CD4-positive, alpha-beta memory T cell (primary cell): Measurements from ENCODE around the gene NDUFB6. TPM values are rescaled to one million over a fixed set of nuclear protein-coding genes. Genes with fewer than 3 reads are reported as not detected.

Experiments used
- CTCF ChIA-PET: fragments of 350-600 bp; sonication (Branson Sonifier 250); formaldehyde crosslinking; loops from one replicate; lab custom pipeline; 2021; ENCODE audit warnings: inconsistent platforms; ENCODE audit not compliant: partially characterized antibody; lab: Charles Lee
- POLR2A ChIA-PET: fragments of 350-600 bp; sonication (Branson Sonifier 250); formaldehyde crosslinking; loops from one replicate; lab custom pipeline; 2021; ENCODE audit not compliant: partially characterized antibody; lab: Charles Lee
- DNase-seq, 5 donors: peaks; one replicate each; pipeline versions ENCODE4 v3.0.0 to v3.0.0-alpha.2; 2020 to 2022; ENCODE audit warnings: mixed read lengths in 1 of 5
- H3K27ac ChIP-seq: one replicate; pipeline ENCODE4 v1.7.0; 2013; ENCODE audit warnings: low read depth, low read length
- H3K27me3 ChIP-seq: 2 replicates; pipeline ENCODE4 v1.7.0; 2013; ENCODE audit warnings: mild to moderate bottlenecking, low read length, moderate library complexity; ENCODE audit not compliant: insufficient read depth
- H3K36me3 ChIP-seq: 2 replicates; pipeline ENCODE4 v1.7.0; 2013; ENCODE audit warnings: mild to moderate bottlenecking, low read length, moderate library complexity; ENCODE audit not compliant: insufficient read depth
- H3K4me1 ChIP-seq: 2 replicates; pipeline ENCODE4 v1.7.0; 2013; ENCODE audit warnings: mild to moderate bottlenecking, low read length, moderate library complexity; ENCODE audit not compliant: insufficient read depth
- H3K4me3 ChIP-seq, 2 donors: one replicate each; pipeline ENCODE4 v1.7.0; 2013; ENCODE audit warnings: low read length in 2 of 2, mild to moderate bottlenecking in 1 of 2
- H3K9me3 ChIP-seq, 2 donors: one replicate each; pipeline ENCODE4 v1.7.0; 2013; ENCODE audit warnings: low read length in 2 of 2, control low read depth in 1 of 2; ENCODE audit not compliant: control insufficient read depth in 1 of 2
- H3K27ac Mint-ChIP-seq, 7 donors: one replicate each; pipeline ENCODE4 v1.8.0; 2020 to 2021; ENCODE audit warnings: mixed read lengths in 7 of 7, mild to moderate bottlenecking in 6 of 7, inconsistent platforms in 3 of 7, moderate library complexity in 3 of 7
- H3K27me3 Mint-ChIP-seq, 2 donors: one replicate each; pipeline ENCODE4 v1.8.0; 2020 to 2021; ENCODE audit warnings: mixed read lengths in 2 of 2
- H3K36me3 Mint-ChIP-seq, 2 donors: one replicate each; pipeline ENCODE4 v1.8.0; 2020 to 2021; ENCODE audit warnings: mixed read lengths in 2 of 2, inconsistent platforms in 1 of 2, mild to moderate bottlenecking in 1 of 2
- H3K4me1 Mint-ChIP-seq, 4 donors: one replicate each; pipeline ENCODE4 v1.8.0; 2020 to 2021; ENCODE audit warnings: mixed read lengths in 4 of 4, mild to moderate bottlenecking in 1 of 4
- H3K4me3 Mint-ChIP-seq, 8 donors: one replicate each; pipeline ENCODE4 v1.8.0; 2020 to 2021; ENCODE audit warnings: mixed read lengths in 8 of 8, mild to moderate bottlenecking in 7 of 8, moderate library complexity in 6 of 8, inconsistent platforms in 3 of 8
- H3K9me3 Mint-ChIP-seq, 8 donors: one replicate each; pipeline ENCODE4 v1.8.0; 2020 to 2021; ENCODE audit warnings: mixed read lengths in 8 of 8, mild to moderate bottlenecking in 5 of 8, inconsistent platforms in 3 of 8, moderate library complexity in 1 of 8
- intact Hi-C: fragments of 100-400 bp; cut with micrococcal nuclease; formaldehyde crosslinking; loops from one replicate; pipeline ENCODE4 v1.15.1; 2023
- polyA plus RNA-seq, 2 donors: library from polyadenylated mRNA; unstranded; fragments of 300-500 nt; fragmentation: Illumina TruSeq; gene quantifications; one replicate each; pipeline ENCODE4 v1.2.3, GENCODE V29; 2021
- total RNA-seq, 2 experiments: library from RNA; stranded (reverse); gene quantifications; one replicate each; pipeline ENCODE4 v1.2.3, GENCODE V29; 2021

NDUFB6 gene
- total and polyA plus RNA-seq, 4 experiments from 2014 or later: 18.2 to 83.7 (median 43.2) TPM

GRCh38 chr9:32581512-32582143, 8.7 kb upstream of the NDUFB6 start:
- no peaks in the 10 kb centered on the region for H3K9me3 ChIP-seq
- intact Hi-C loops: loop anchor here (1.0 to 10.0 kb wide), 3 partner anchors 387 to 1143 kb away; no protein-coding TSS in a partner anchor

GRCh38 chr9:32580631-32581300, 7.8 kb upstream of the NDUFB6 start:
- CTCF ChIA-PET: interaction anchor here (0.9 to 15.9 kb wide), 33 partner anchors 9 to 646 kb away, joined by 3 to 659 read pairs (median 5); partner anchors contain the start of genes ACO1 and RIGI
- intact Hi-C loops: loop anchor here (1.0 to 10.0 kb wide), 3 partner anchors 388 to 1144 kb away; no protein-coding TSS in a partner anchor
- H3K4me3 Mint-ChIP-seq: no peak overlapping the region
- H3K9me3 Mint-ChIP-seq: peaks cover 0 to 2% (median 0%) of the 10 kb centered on the region in 8 donors
- DNase-seq: no peak
- Histone ChIP-seq H3K27me3 (peaks cover 3% of the 10 kb centered on the region), H3K4me3 (no peak overlapping the region), H3K27ac (no peak overlapping the region), H3K36me3 (no peaks in the 10 kb centered on the region), H3K4me1 (no peaks in the 10 kb centered on the region), H3K9me3 (no peaks in the 10 kb centered on the region)
- H3K27ac Mint-ChIP-seq: peak overlapping the region in 1 of 7 donors; percentile 56
- H3K4me1 Mint-ChIP-seq: peaks cover 0 to 5% (median 0%) of the 10 kb centered on the region in 4 donors
- peaks cover 11 to 13% of the 10 kb centered on the region in 2 donors for H3K27me3 Mint-ChIP-seq
- no peaks in the 10 kb centered on the region for H3K36me3 Mint-ChIP-seq
- POLR2A ChIA-PET: interaction anchor here (1.2 to 2.0 kb wide), 2 partner anchors 30 to 202 kb away, joined by 3 to 11 read pairs; no protein-coding TSS in a partner anchor

More at GRCh38 chr9:32581512-32582143, 8.7 kb upstream of the NDUFB6 start:
- DNase-seq: peak; percentile 27 to 41 (median 37)
- Mint-ChIP-seq H3K4me1 (peaks cover 0 to 5% (median 0%) of the 10 kb centered on the region in 4 donors), H3K4me3 (no peak overlapping the region), H3K36me3 (no peaks in the 10 kb centered on the region), H3K27ac (no peak overlapping the region), H3K9me3 (peaks cover 0 to 2% (median 0%) of the 10 kb centered on the region in 8 donors), H3K27me3 (peaks cover 15 to 17% of the 10 kb centered on the region in 2 donors)
- H3K36me3 ChIP-seq: no peaks in the 10 kb centered on the region
- no peak overlapping the region for H3K4me3 ChIP-seq
- H3K27me3 ChIP-seq: peaks cover 3% of the 10 kb centered on the region
- H3K27ac ChIP-seq: no peak overlapping the region
- POLR2A ChIA-PET: interaction anchor here (1.2 to 2.0 kb wide), 2 partner anchors 31 to 203 kb away, joined by 3 to 11 read pairs; no protein-coding TSS in a partner anchor
- no peaks in the 10 kb centered on the region for H3K4me1 ChIP-seq
- CTCF ChIA-PET: interaction anchor here (0.9 to 15.9 kb wide), 18 partner anchors 9 to 645 kb away, joined by 3 to 659 read pairs (median 4); partner anchors contain the start of genes ACO1 and RIGI

- Histone ChIP-seq H3K27ac (no peak overlapping the region), H3K36me3 (no peaks in the 10 kb centered on the region), H3K4me3 (no peak overlapping the region), H3K27me3 (peaks cover 3% of the 10 kb centered on the region), H3K9me3 (no peaks in the 10 kb centered on the region), H3K4me1 (no peaks in the 10 kb centered on the region)
- ChIA-PET POLR2A (interaction anchor here (0.6 to 1.4 kb wide), 4 partner anchors 15 to 204 kb away, joined by 3 to 22 read pairs (median 3); no protein-coding TSS in a partner anchor), CTCF (interaction anchor here (0.8 to 15.9 kb wide), 41 partner anchors 10 to 408 kb away, joined by 3 to 659 read pairs (median 4); partner anchors contain the start of genes ACO1 and RIGI)
- intact Hi-C loops: loop anchor here (1.0 to 10.0 kb wide), 3 partner anchors 201 to 1145 kb away; no protein-coding TSS in a partner anchor
- Mint-ChIP-seq H3K9me3 (peaks cover 0 to 2% (median 0%) of the 10 kb centered on the region in 8 donors), H3K27me3 (peaks cover 7 to 11% of the 10 kb centered on the region in 2 donors), H3K27ac (no peak overlapping the region), H3K4me1 (peaks cover 0 to 5% (median 0%) of the 10 kb centered on the region in 4 donors), H3K4me3 (no peak overlapping the region), H3K36me3 (no peaks in the 10 kb centered on the region)
- peak; percentile 68 to 75 (median 72) for DNase-seq
Observed at GRCh38 chr9:32579706-32580331, 6.9 kb upstream of the NDUFB6 start.

GRCh38 chr9:32578976-32579375, 6.0 kb upstream of the NDUFB6 start:
- Histone ChIP-seq H3K27me3 (peaks cover 3% of the 10 kb centered on the region), H3K9me3 (no peaks in the 10 kb centered on the region), H3K4me1 (no peaks in the 10 kb centered on the region), H3K36me3 (no peaks in the 10 kb centered on the region), H3K4me3 (no peak overlapping the region), H3K27ac (no peak overlapping the region)
- Mint-ChIP-seq H3K4me1 (peaks cover 0 to 6% (median under 1%) of the 10 kb centered on the region in 4 donors), H3K9me3 (peaks cover 0 to 2% (median 0%) of the 10 kb centered on the region in 8 donors), H3K4me3 (no peak overlapping the region), H3K27ac (no peak overlapping the region), H3K36me3 (no peaks in the 10 kb centered on the region), H3K27me3 (peaks cover 5 to 10% of the 10 kb centered on the region in 2 donors)
- intact Hi-C loops: loop anchor here (1.0 kb wide), 1 partner anchor 200 kb away; no protein-coding TSS in a partner anchor
- ChIA-PET CTCF (interaction anchor here (0.8 to 15.9 kb wide), 30 partner anchors 10 to 409 kb away, joined by 3 to 659 read pairs (median 6); partner anchors contain the start of genes ACO1 and RIGI), POLR2A (interaction anchor here (1.1 to 1.4 kb wide), 2 partner anchors 14 to 200 kb away, joined by 3 to 22 read pairs; no protein-coding TSS in a partner anchor)
- no peak for DNase-seq

GRCh38 chr9:32577316-32577715, 4.4 kb upstream of the NDUFB6 start:
- no peak overlapping the region for H3K4me3 Mint-ChIP-seq
- Histone ChIP-seq H3K36me3 (no peaks in the 10 kb centered on the region), H3K4me1 (peaks cover 8% of the 10 kb centered on the region), H3K4me3 (no peak overlapping the region), H3K27ac (no peak overlapping the region), H3K27me3 (peaks cover 3% of the 10 kb centered on the region), H3K9me3 (no peaks in the 10 kb centered on the region)
- peaks cover 5 to 10% of the 10 kb centered on the region in 2 donors for H3K27me3 Mint-ChIP-seq
- peaks cover 6 to 20% (median 12%) of the 10 kb centered on the region in 4 donors for H3K4me1 Mint-ChIP-seq
- peaks cover 0 to 7% of the 10 kb centered on the region in 2 donors for H3K36me3 Mint-ChIP-seq
- H3K27ac Mint-ChIP-seq: no peak overlapping the region
- peaks cover 0 to 5% (median 0%) of the 10 kb centered on the region in 8 donors for H3K9me3 Mint-ChIP-seq
- ChIA-PET CTCF (interaction anchor here (6.2 to 15.9 kb wide), 3 partner anchors 51 to 200 kb away, joined by 50 to 659 read pairs (median 100); partner anchors contain the start of genes ACO1 and RIGI), POLR2A (interaction anchor here (1.4 kb wide), 1 partner anchor 198 kb away, joined by 4 read pairs; no protein-coding TSS in a partner anchor)
- intact Hi-C loops: no loop called here
- DNase-seq: no peak

- Mint-ChIP-seq H3K4me3 (no peak overlapping the region), H3K9me3 (peaks cover 0 to 3% (median 0%) of the 10 kb centered on the region in 8 donors), H3K27me3 (peaks cover 2 to 5% of the 10 kb centered on the region in 2 donors), H3K36me3 (peaks cover 4 to 16% of the 10 kb centered on the region in 2 donors), H3K27ac (no peak overlapping the region), H3K4me1 (peaks cover 19 to 37% (median 28%) of the 10 kb centered on the region in 4 donors)
- Histone ChIP-seq H3K4me3 (no peak overlapping the region), H3K27ac (no peak overlapping the region), H3K36me3 (no peaks in the 10 kb centered on the region), H3K9me3 (no peaks in the 10 kb centered on the region), H3K27me3 (no peaks in the 10 kb centered on the region), H3K4me1 (peaks cover 17% of the 10 kb centered on the region)
- intact Hi-C loops: loop anchor here (5.0 kb wide), 1 partner anchor 592 kb away; the partner anchor contains the start of gene B4GALT1
- CTCF ChIA-PET: interaction anchor here (1.0 to 15.9 kb wide), 6 partner anchors 12 to 397 kb away, joined by 3 to 659 read pairs (median 24); partner anchors contain the start of genes ACO1, SMIM27 and TOPORS
- DNase-seq: no peak
- POLR2A ChIA-PET: interaction anchor here (3.6 to 4.0 kb wide), 3 partner anchors 24 to 196 kb away, joined by 35 to 69 read pairs (median 48); partner anchors contain the start of genes ACO1, SMIM27 and TOPORS
Observed at GRCh38 chr9:32574858-32575257, 1.9 kb upstream of the NDUFB6 start.
